AG04450 (cell line): Measurements from ENCODE around the gene LRRC8C. TPM values are rescaled to one million over a fixed set of nuclear protein-coding genes. Genes with fewer than 3 reads are reported as not detected.

Source experiments
- CTCF ChIA-PET: fragments of 300-600, 350-600 bp; formaldehyde crosslinking; extraction: SDS; loops from one replicate; lab custom pipeline; 2022; ENCODE audit warnings: antibody characterized with exemption, inconsistent platforms; lab: Charles Lee
- POLR2A ChIA-PET: fragments of 350-600 bp; formaldehyde crosslinking; extraction: SDS; loops from one replicate; lab custom pipeline; 2021; ENCODE audit warnings: antibody characterized with exemption, inconsistent platforms; lab: Yijun Ruan, JAX
- DNase-seq: peaks from one replicate; pipeline ENCODE4 v3.0.0-alpha.2; 2011; ENCODE audit warnings: low read depth, low spot score
- H3K27ac ChIP-seq: one replicate; pipeline ENCODE4 v1.5.1; 2012; ENCODE audit warnings: low read depth, low read length, control low read depth
- H3K27me3 ChIP-seq: one replicate; pipeline ENCODE4 v1.6.0; 2012; ENCODE audit warnings: low read length; ENCODE audit not compliant: control insufficient read depth, insufficient read depth
- H3K4me3 ChIP-seq: 2 replicates; pipeline ENCODE4 v1.5.1; 2011; ENCODE audit warnings: mild to moderate bottlenecking, low read depth, low read length, control low read depth
- H3K9me3 ChIP-seq: 2 replicates; pipeline ENCODE4 v1.5.1; 2012; ENCODE audit warnings: low read length; ENCODE audit not compliant: control insufficient read depth, insufficient read depth
- CTCF ChIP-seq: IDR thresholded peaks from 2 replicates; pipeline ENCODE4 v1.5.1; 2011; ENCODE audit warnings: low read depth, low read length, control low read depth, inconsistent platforms
- polyA plus RNA-seq: library from polyadenylated mRNA; depleted of rRNA; stranded (reverse); fragments of >200 nt; gene quantifications from 2 replicates; pipeline ENCODE4 v1.2.3, GENCODE V29; 2011; rRNA removed
- small RNA-seq: library from RNA; depleted of rRNA; stranded (forward); fragments of <200 nt; gene quantifications from one replicate; pipeline ENCODE3, GENCODE V24; 2012; ENCODE audit warnings: low read depth; ENCODE audit not compliant: insufficient read length

Gene LRRC8C
- polyA plus RNA-seq, 1 experiment = 19.4 TPM

GRCh38 chr1:89762779-89763648 lies 130.1 kb downstream of the LRRC8C start:
- H3K4me3 ChIP-seq = peak overlapping the region; percentile 70
- ChIA-PET POLR2A (interaction anchor here (0.8 to 1.6 kb wide), 3 partner anchors 9 to 130 kb away, joined by 3 to 9 read pairs (median 4); partner anchors contain the start of gene LRRC8C), CTCF (interaction anchor here (0.6 to 9.8 kb wide), 93 partner anchors 8 to 779 kb away, joined by 3 to 207 read pairs (median 4); partner anchors contain the start of gene LRRC8C)
- peak; percentile 100 for TF ChIP-seq CTCF
- H3K9me3 ChIP-seq = no peaks in the 10 kb centered on the region
- H3K27ac ChIP-seq = no peak overlapping the region
- H3K27me3 ChIP-seq = no peaks in the 10 kb centered on the region
- DNase-seq = peak; percentile 73

GRCh38 chr1:89763649-89763986 lies 130.7 kb downstream of the LRRC8C start:
- POLR2A ChIA-PET = interaction anchor here (1.1 to 1.6 kb wide), 2 partner anchors 129 to 131 kb away, joined by 4 to 9 read pairs; partner anchors contain the start of gene LRRC8C
- Histone ChIP-seq H3K27ac (no peak overlapping the region), H3K27me3 (no peaks in the 10 kb centered on the region), H3K9me3 (no peaks in the 10 kb centered on the region), H3K4me3 (peak overlapping the region; percentile 70)
- CTCF ChIA-PET = interaction anchor here (0.7 to 9.8 kb wide), 47 partner anchors 9 to 779 kb away, joined by 3 to 207 read pairs (median 8); partner anchors contain the start of gene LRRC8C
- no peak for DNase-seq
- TF ChIP-seq CTCF = no peak

GRCh38 chr1:89765774-89766173 lies 132.9 kb downstream of the LRRC8C start:
- CTCF ChIA-PET = interaction anchor here (4.1 to 9.8 kb wide), 5 partner anchors 16 to 282 kb away, joined by 35 to 207 read pairs (median 40); partner anchors contain the start of gene LRRC8C

GRCh38 chr1:89767618-89768017 lies 134.7 kb downstream of the LRRC8C start:
- no peak for TF ChIP-seq CTCF
- Histone ChIP-seq H3K9me3 (no peaks in the 10 kb centered on the region), H3K4me3 (no peak overlapping the region), H3K27me3 (no peaks in the 10 kb centered on the region), H3K27ac (no peak overlapping the region)
- DNase-seq = no peak
- POLR2A ChIA-PET = no interaction called here
- CTCF ChIA-PET = interaction anchor here (1.1 to 1.6 kb wide), 2 partner anchors 135 to 284 kb away, joined by 3 to 7 read pairs; partner anchors contain the start of gene LRRC8C

More at GRCh38 chr1:89765774-89766173, 132.9 kb downstream of the LRRC8C start:
- Histone ChIP-seq H3K27ac (no peak overlapping the region), H3K4me3 (no peak overlapping the region), H3K27me3 (no peaks in the 10 kb centered on the region), H3K9me3 (no peaks in the 10 kb centered on the region)
- DNase-seq = no peak
- no peak for TF ChIP-seq CTCF
- POLR2A ChIA-PET = interaction anchor here (0.6 kb wide), 1 partner anchor 876 kb away, joined by 4 read pairs; no protein-coding TSS in a partner anchor

Small RNA genes within 50 kb of the gene (small RNA-seq; reads per million reads assigned to genes)
- not detected for gene AC093423.1

Other genes starting within 250 kb of the LRRC8C start
- 1.5 and 1.6 TPM in 2 replicates for gene LRRC8B, start 108.3 kb upstream of the LRRC8C start, polyA plus RNA-seq
- gene LRRC8D, start 187.9 kb downstream of the LRRC8C start, polyA plus RNA-seq = 41.1 and 48.7 TPM in 2 replicates